ENCODE measurements around the gene MOCS2.

- TF ChIP-seq CTCF (IDR thresholded peaks at IDR 0.05) = no peak
- no peak for TF ChIP-seq EP300 (IDR thresholded peaks at IDR 0.05)
- no peak for TF ChIP-seq POLR2A (IDR thresholded peaks at IDR 0.05; ENCODE audit: low read depth)
Observed at GRCh38 chr5:53052499-53052898, 57.1 kb downstream of the MOCS2 start.
